T-helper 2 cell (primary cell): Measurements from ENCODE around the gene EIF4G3.
"Not testable (repeated sequence)": the region's sequence is repeated elsewhere in the genome, so short reads cannot be mapped to it uniquely, and the experiment has no call there.

Experiments used
- DNase-seq, 5 experiments: peaks; one replicate each; pipeline versions ENCODE4 v3.0.0 to v3.0.0-alpha.2; 2012 to 2022

EIF4G3 gene

DNA sequence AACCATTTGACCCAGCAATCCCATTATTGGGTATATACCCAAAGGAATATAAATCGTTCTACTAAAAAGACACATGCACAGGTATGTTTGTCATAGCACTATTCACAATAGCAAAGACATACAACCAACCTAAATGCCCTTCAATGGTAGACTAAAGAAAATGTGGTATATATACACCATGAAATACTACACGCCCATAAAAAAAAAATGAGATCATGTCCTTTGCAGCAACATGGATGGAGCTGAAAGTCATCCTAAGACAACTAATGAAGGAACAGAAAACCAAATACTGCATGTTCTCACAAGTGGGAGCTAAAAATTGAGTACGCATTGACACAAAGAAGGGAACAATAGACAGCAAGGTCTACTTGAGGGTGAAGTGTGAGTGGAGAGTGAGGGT, 72.0 kb downstream of the EIF4G3 start:
- no peak for DNase-seq

DNA sequence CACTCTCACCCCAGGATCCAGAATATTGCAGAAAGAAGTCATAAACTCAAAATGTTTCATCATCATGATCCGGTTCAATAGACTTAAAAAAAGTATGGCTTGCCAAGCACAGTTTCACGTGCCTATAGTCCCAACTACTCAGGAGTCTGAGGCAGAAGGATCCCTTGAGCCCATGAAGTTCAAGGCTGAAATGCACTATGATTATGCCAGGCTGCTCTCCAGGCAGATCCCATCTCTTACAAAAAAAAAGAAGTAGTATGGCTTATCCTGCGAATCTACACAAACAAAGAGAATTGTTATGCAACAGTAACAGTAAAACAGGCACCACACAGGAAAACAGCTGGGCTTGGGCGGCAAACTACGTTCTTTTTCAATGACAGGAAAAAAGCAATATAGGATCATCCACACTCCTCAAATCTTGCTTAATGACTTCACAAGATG, 76.2 kb downstream of the EIF4G3 start:
- DNase-seq: no peak

- no peak for DNase-seq
These were observed 76.9 kb downstream of the EIF4G3 start for GRCh38 chr1:21099869-21100131.

- DNase-seq: peak in 1 of 5 experiments; percentile 60
These were observed 77.4 kb downstream of the EIF4G3 start for GRCh38 chr1:21099034-21099868.

GRCh38 chr1:21098186-21098915, 78.3 kb downstream of the EIF4G3 start:
- DNase-seq: no peak

DNA sequence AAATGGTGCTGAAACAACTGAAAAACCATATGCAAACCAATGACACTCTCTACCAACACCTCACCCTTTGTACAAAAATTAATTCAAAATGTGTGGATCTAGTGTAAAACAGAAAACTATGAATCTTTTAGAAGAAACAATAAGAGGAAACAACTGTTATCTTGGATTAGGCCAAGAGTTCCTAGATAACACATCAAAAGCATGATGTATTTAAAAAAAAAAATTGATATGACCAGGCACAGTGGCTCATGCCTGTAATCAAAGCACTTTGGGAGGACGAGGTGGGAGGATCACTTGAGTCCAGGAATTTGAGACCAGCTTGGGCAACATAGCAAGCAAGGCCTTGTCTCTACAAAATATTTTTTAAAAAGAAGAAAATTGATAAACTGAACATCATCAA, 79.0 kb downstream of the EIF4G3 start:
- no peak for DNase-seq

GRCh38 chr1:21095976-21096375, 80.7 kb downstream of the EIF4G3 start:
- DNase-seq: no peak

- not testable (repeated sequence) for DNase-seq
These were observed 82.4 kb downstream of the EIF4G3 start for GRCh38 chr1:21094282-21094681.

- not testable (repeated sequence) for DNase-seq
These were observed 83.3 kb downstream of the EIF4G3 start for GRCh38 chr1:21093271-21093958.

DNA sequence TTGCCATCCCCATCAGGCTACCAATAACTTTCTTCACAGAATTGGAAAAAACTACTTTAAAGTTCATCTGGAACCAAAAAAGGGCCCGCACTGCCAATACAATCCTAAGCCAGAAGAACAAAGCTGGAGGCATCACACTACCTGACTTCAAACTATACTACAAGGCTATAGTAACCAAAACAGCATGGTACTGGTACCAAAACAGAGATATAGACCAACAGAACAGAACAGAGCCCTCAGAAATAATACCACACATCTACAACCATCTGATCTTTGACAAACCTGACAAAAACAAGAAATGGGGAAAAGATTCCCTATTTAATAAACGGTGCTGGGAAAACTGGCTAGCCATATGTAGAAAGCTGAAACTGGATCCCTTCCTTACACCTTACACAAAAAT, 84.2 kb downstream of the EIF4G3 start:
- DNase-seq: not testable (repeated sequence)

GRCh38 chr1:21091053-21091690, 85.5 kb downstream of the EIF4G3 start:
- not testable (repeated sequence) for DNase-seq

DNA sequence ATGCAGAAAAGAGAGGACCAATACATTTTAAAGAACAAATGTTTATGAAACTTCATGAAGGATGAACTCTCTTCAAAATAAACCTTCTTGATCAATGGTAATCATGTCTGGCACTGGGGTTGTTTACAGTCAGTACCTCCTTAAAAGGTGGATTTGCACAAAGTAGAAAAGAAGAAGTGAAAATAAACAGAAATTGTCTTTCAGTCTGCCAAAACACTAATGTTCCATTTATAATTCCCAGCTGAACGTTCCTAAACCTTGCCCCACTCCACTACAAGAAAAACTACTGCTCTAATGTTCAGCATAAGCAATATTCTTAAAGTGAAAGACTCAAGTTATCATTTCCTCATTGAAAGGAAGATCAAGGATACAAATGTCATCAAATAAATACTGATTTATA, 86.2 kb downstream of the EIF4G3 start:
- no peak for DNase-seq

- DNase-seq: no peak
These were observed 87.0 kb downstream of the EIF4G3 start for GRCh38 chr1:21089731-21090130.

GRCh38 chr1:21089299-21089698, 87.4 kb downstream of the EIF4G3 start:
- no peak for DNase-seq

GRCh38 chr1:21084111-21084810, 92.4 kb downstream of the EIF4G3 start:
- peak in 1 of 5 experiments; percentile 21 for DNase-seq

DNA sequence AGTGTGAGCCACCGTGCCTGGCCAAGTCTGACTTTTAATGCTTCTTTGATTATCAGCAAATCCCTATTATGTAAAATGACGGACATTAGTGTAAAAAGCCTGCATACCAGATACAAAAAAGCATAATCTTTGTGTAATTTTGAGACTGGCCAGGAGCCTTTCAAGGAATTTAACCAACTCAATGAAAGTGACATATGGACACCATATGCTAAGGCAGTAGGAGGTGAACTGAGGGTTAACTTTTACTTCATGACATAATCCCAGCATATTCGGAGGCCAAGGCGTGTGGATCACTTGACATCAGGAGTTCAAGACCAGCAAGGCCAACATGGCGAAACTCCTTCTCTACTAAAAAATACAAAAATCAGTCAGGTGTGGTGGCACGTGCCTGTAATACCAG, 94.6 kb downstream of the EIF4G3 start:
- no peak for DNase-seq

DNA sequence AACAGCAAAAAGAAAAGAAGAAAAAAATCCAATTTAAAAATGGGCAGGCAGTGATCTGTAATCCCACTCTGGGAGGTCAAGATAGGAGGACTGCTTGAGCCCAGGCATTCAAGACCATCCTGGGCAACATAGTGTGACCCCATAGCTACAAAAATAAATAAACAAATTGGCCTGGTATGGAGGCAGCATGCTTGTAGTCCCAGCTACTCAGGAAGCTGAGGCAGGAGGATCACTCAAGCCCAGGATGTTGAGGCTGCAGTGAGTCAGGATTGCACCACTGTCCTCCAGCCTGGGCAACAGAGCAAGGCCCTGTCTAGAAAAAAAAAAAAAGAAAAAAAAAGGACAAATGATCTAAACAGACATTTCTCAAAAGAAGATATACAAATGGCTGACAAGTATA, 99.6 kb downstream of the EIF4G3 start:
- no peak for DNase-seq

DNA sequence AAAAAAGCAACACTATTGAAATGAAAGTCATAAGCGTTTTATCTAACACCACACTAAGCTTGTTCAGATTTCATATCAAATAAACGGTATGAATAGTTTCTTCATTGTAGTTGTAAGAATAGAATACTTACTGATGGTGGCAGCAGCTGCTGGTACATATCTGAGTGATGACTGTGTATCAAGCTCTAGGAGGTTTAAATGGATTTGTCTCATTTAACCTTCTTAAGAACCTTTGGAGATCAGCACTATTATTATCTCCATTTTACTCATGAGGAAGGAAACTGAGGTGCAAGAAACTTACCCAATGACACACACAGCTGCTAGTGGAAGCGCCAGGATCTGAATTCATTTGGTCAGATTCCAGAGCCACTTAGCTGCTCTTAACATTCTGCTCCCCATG, 104.0 kb downstream of the EIF4G3 start:
- no peak for DNase-seq

DNA sequence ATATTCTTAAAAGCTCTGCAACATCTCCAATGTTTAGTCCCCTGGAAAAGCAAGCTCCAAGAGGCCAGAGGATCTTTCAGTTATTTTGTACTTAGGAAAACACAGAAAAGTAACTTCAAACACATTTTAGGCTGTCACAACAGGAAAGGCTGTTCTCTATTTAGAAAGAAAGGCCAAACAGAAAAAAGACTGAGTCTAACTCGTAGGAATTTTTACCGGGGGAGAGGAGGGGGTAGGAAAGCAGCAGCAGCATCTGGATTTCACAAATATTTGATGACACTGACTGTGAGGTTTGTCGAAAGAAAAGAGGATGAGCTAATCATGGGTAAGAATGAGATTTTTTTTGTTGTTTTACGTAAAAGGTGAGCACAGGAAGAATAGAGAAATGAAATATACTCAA, 107.1 kb downstream of the EIF4G3 start:
- DNase-seq: no peak

DNA sequence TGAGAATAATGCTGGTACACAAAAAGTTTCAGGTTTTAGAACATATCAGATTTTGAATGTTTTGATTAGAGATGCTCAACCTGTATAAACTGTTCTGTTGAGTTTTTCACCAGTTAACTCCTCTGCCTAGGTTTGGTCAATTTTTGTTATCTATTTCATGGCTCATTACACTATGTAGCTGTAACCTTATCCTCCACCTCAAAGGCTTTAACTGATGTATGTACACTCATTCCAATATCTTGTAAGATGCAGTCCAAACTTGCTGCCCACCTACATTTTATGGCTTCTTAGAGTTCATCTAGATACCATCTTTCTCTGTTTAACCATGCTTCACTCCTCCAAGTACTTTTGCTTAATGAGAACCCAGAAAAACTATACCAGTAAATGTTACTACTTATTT, 107.8 kb downstream of the EIF4G3 start:
- peak in 1 of 5 experiments; percentile 20 for DNase-seq

- DNase-seq: no peak
These were observed 109.0 kb downstream of the EIF4G3 start for GRCh38 chr1:21067551-21068227.
